GM12878 (cell line): ENCODE results near the gene HSF4. TPM values are rescaled to one million over a fixed set of nuclear protein-coding genes. Genes with fewer than 3 reads are reported as not detected.

Experiments
- ATF3 ChIP-seq: IDR thresholded peaks from 2 replicates; pipeline ENCODE4 v1.6.1; 2011; ENCODE audit warnings: low read depth, mild to moderate bottlenecking, low read length, moderate library complexity, borderline replicate concordance; ENCODE audit errors: extremely low read depth
- BHLHE40 ChIP-seq, 2 experiments: fragments of 450-650 bp in 1 of 2; IDR thresholded peaks; 2 replicates each; pipeline ENCODE4 v1.6.1; 2011 to 2017; ENCODE audit warnings: low read depth in 2 of 2, borderline replicate concordance in 1 of 2, improper control_type of control experiment in 1 of 2, low read length in 1 of 2, mild to moderate bottlenecking in 1 of 2
- CHD2 ChIP-seq: IDR thresholded peaks from 2 replicates; pipeline ENCODE4 v1.6.1; 2011; ENCODE audit warnings: low read depth, low read length, improper control_type of control experiment, borderline replicate concordance
- EGR1 ChIP-seq, 2 experiments: IDR thresholded peaks; 1 replicate in 1 of 2; 2 replicates in 1 of 2; pipeline ENCODE4 v1.6.1; 2011 to 2012; ENCODE audit warnings: low read depth in 2 of 2, low read length in 2 of 2, borderline replicate concordance in 1 of 2, mild to moderate bottlenecking in 1 of 2, moderate library complexity in 1 of 2
- HCFC1 ChIP-seq: fragments of 150-350 bp; IDR thresholded peaks from 2 replicates; pipeline ENCODE4 v1.6.1; 2014; ENCODE audit warnings: low read length
- HDAC6 ChIP-seq: fragments of 200-600 bp; sonication (generic); IDR thresholded peaks from one replicate; pipeline ENCODE4 v1.8.0; 2017; ENCODE audit warnings: antibody characterized with exemption; ENCODE audit not compliant: unreplicated experiment
- MTA2 ChIP-seq: fragments of 450-650 bp; IDR thresholded peaks from 2 replicates; pipeline ENCODE4 v1.6.1; 2016; ENCODE audit warnings: low read depth, mild to moderate bottlenecking, moderate library complexity
- POLR2AphosphoS2 ChIP-seq: IDR thresholded peaks from 2 replicates; pipeline ENCODE4 v1.6.1; 2011; ENCODE audit warnings: low read depth, mild to moderate bottlenecking, low read length, improper control_type of control experiment, moderate library complexity
- POLR2AphosphoS5 ChIP-seq: IDR thresholded peaks from 2 replicates; pipeline ENCODE4 v1.6.1; 2011; ENCODE audit warnings: mild to moderate bottlenecking, low read length, inconsistent platforms
- SRF ChIP-seq, 2 experiments: IDR thresholded peaks; 2 replicates each; pipeline ENCODE4 v1.6.1; 2011; ENCODE audit warnings: low read depth in 2 of 2, low read length in 2 of 2, mild to moderate bottlenecking in 1 of 2, moderate library complexity in 1 of 2
- TCF12 ChIP-seq: IDR thresholded peaks from 2 replicates; pipeline ENCODE4 v1.6.1; 2011; ENCODE audit warnings: low read depth, mild to moderate bottlenecking, low read length
- TCF7 ChIP-seq: IDR thresholded peaks from 2 replicates; pipeline ENCODE4 v1.6.1; 2014; ENCODE audit warnings: antibody characterized with exemption, borderline replicate concordance
- polyA plus RNA-seq, 11 experiments: library from polyadenylated mRNA; depleted of rRNA in 4 of 11; unstranded in 6 of 11; stranded (reverse) in 5 of 11; fragments of >200 nt; fragmentation: Nextera tagmentation in 4 of 11; fragmentation: Illumina TruSeq in 1 of 11; extraction: Ambion mirVana in 4 of 11; extraction: Trizol in 1 of 11; gene quantifications; 1 replicate in 1 of 11; 2 replicates in 10 of 11; pipeline versions ENCODE4 v1.2.1 to v1.2.3, GENCODE V29; 2011 to 2016; ENCODE audit warnings: inconsistent platforms in 2 of 11, missing spikeins in 2 of 11, low read depth in 1 of 11
- total RNA-seq, 4 experiments: library from RNA; depleted of rRNA in 3 of 4; stranded (reverse); fragments of >200 nt in 3 of 4; fragmentation: Illumina TruSeq in 1 of 4; extraction: Trizol in 1 of 4; gene quantifications; 2 replicates each; pipeline versions ENCODE4 v1.2.1 to v1.2.3, GENCODE V29; 2013 to 2021
- TF ChIP-seq, protein P1 (sequence below): IDR thresholded peaks from 2 replicates; pipeline ENCODE4 v1.6.1; 2011; ENCODE audit warnings: borderline replicate concordance, low read depth, mild to moderate bottlenecking, moderate library complexity, mixed read lengths, low read length; ENCODE audit not compliant: insufficient read depth; ENCODE audit errors: extremely low read length

Gene HSF4
- total and polyA plus RNA-seq, 10 of the 15 experiments (the other 5 are each of a cell fraction or from before 2014, with no cell fraction given), result 0.31 to 9.9 (median 2.6) TPM; not detected in 1

DNA sequence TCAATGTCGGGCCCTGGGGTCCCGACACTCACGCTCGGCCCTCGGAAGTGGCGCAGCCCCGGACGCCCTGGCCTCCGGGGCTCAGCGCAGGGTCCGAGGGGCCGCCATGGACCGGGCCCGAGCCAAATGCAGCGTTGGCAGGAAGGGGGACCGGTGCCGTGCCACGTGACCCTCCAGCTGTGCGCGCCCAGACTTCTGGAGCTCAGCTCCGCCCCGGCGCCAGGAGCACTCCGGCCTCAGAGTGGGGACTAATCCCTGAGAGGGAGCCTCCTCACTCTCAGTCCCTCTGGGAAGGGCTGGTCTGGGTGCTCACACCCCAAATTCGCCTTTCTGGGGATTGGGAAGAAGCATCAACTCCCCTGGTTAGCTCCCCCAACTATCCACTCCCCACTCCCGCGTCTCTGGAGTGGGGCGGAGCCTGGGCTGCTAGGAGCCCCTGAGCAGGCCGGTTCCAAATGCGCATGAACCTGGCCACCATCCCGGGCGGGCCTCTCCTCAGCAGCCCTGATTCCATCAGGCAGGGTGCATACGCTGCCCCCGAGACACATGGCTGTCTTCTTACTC, 13.6 kb upstream of the HSF4 start, which contains the start of gene B3GNT9 (continued):
- TF ChIP-seq, protein P1, sequence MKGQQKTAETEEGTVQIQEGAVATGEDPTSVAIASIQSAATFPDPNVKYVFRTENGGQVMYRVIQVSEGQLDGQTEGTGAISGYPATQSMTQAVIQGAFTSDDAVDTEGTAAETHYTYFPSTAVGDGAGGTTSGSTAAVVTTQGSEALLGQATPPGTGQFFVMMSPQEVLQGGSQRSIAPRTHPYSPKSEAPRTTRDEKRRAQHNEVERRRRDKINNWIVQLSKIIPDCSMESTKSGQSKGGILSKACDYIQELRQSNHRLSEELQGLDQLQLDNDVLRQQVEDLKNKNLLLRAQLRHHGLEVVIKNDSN, result peak; percentile 93
- 0 out of 2 replicates have a peak, but pooled peaks have one; percentile 6 for TF ChIP-seq TCF12
- TF ChIP-seq CHD2, result no peak
- TF ChIP-seq MTA2, result no peak
- TF ChIP-seq HDAC6, result peak; percentile 42
- TF ChIP-seq TCF7, result no peak
- no peak for TF ChIP-seq SRF (IDR thresholded peaks at IDR 0.05; ENCODE audit: low read depth in 2 of 2, low read length in 2 of 2)
- 0 out of 2 replicates have a peak, but pooled peaks have one; percentile 16 for TF ChIP-seq POLR2AphosphoS5
- TF ChIP-seq EGR1 (IDR thresholded peaks at IDR 0.05; ENCODE audit: borderline replicate concordance in 1 of 2, low read depth in 2 of 2, low read length in 2 of 2), result no peak
- no peak for TF ChIP-seq HCFC1
- TF ChIP-seq POLR2AphosphoS2, result 0 out of 2 replicates have a peak, but pooled peaks have one; percentile 49
- TF ChIP-seq BHLHE40 (IDR thresholded peaks at IDR 0.05; ENCODE audit: borderline replicate concordance in 1 of 2, low read depth in 2 of 2, low read length in 1 of 2), result peak in 1 of 2 experiments; percentile 67; a peak in 2 of 4 replicates
- peak; percentile 66; the same call in 1 of the 2 replicates for TF ChIP-seq ATF3
- TF ChIP-seq, all 136 proteins: peak for 14
